ENCODE results near the gene SYT1. TPM values are rescaled to one million over a fixed set of nuclear protein-coding genes. Genes with fewer than 3 reads are reported as not detected.
A peak's percentile ranks its signal among the peaks of the same experiment; 100 is the strongest.

SYT1 gene
- total RNA-seq, 1 donor = not detected

- Histone ChIP-seq H3K4me1 (ENCODE audit: insufficient read depth, low read length) (peaks cover 33% of the 10 kb centered on the region), H3K27me3 (ENCODE audit: insufficient read depth, low read length) (no peaks in the 10 kb centered on the region), H3K9me3 (ENCODE audit: low read depth, low read length) (no peaks in the 10 kb centered on the region), H3K27ac (ENCODE audit: low read depth, low read length) (peak overlapping the region; percentile 72), H3K36me3 (ENCODE audit: insufficient read depth, low read length) (no peaks in the 10 kb centered on the region), H2AFZ (ENCODE audit: low read length) (peak overlapping the region; percentile 77), H3K79me2 (ENCODE audit: insufficient read depth, low read length) (no peaks in the 10 kb centered on the region), H3K4me3 (ENCODE audit: insufficient read depth, low read length) (no peak overlapping the region), H4K20me1 (ENCODE audit: insufficient read depth, low read length) (no peaks in the 10 kb centered on the region), H3K4me2 (ENCODE audit: insufficient read depth, low read length) (peak overlapping the region; percentile 41)
- TF ChIP-seq CTCF (IDR thresholded peaks at IDR 0.05; ENCODE audit: extremely low read depth, low read depth, low read length) = no peak
- DNase-seq (ENCODE audit: insufficient read length, low spot score, missing footprints) = no peak
Measured at GRCh38 chr12:79415746-79416435, 551.3 kb downstream of the SYT1 start.

- H3K9me3 ChIP-seq (ENCODE audit: low read depth, low read length) = no peaks in the 10 kb centered on the region
- peak overlapping the region; percentile 94 for H3K27ac ChIP-seq (ENCODE audit: low read depth, low read length)
- no peaks in the 10 kb centered on the region for H3K79me2 ChIP-seq (ENCODE audit: insufficient read depth, low read length)
- H4K20me1 ChIP-seq (ENCODE audit: insufficient read depth, low read length) = no peaks in the 10 kb centered on the region
- TF ChIP-seq CTCF (IDR thresholded peaks at IDR 0.05; ENCODE audit: extremely low read depth, low read depth, low read length) = peak; percentile 77
- H3K27me3 ChIP-seq (ENCODE audit: insufficient read depth, low read length) = no peaks in the 10 kb centered on the region
- peak; percentile 32 for DNase-seq (ENCODE audit: insufficient read length, low spot score, missing footprints)
- no peak overlapping the region for H3K4me3 ChIP-seq (ENCODE audit: insufficient read depth, low read length)
- no peaks in the 10 kb centered on the region for H3K36me3 ChIP-seq (ENCODE audit: insufficient read depth, low read length)
- H3K4me1 ChIP-seq (ENCODE audit: insufficient read depth, low read length) = peaks cover 70% of the 10 kb centered on the region
- peak overlapping the region; percentile 43 for H3K4me2 ChIP-seq (ENCODE audit: insufficient read depth, low read length)
- peak overlapping the region; percentile 28 for H2AFZ ChIP-seq (ENCODE audit: low read length)
Measured at GRCh38 chr12:79420146-79420618, 555.6 kb downstream of the SYT1 start.

- peak overlapping the region; percentile 94 for H3K27ac ChIP-seq (ENCODE audit: low read depth, low read length)
- no peaks in the 10 kb centered on the region for H3K79me2 ChIP-seq (ENCODE audit: insufficient read depth, low read length)
- no peak for DNase-seq (ENCODE audit: insufficient read length, low spot score, missing footprints)
- H4K20me1 ChIP-seq (ENCODE audit: insufficient read depth, low read length) = no peaks in the 10 kb centered on the region
- H3K4me2 ChIP-seq (ENCODE audit: insufficient read depth, low read length) = no peak overlapping the region
- no peaks in the 10 kb centered on the region for H3K36me3 ChIP-seq (ENCODE audit: insufficient read depth, low read length)
- H3K9me3 ChIP-seq (ENCODE audit: low read depth, low read length) = no peaks in the 10 kb centered on the region
- no peak overlapping the region for H3K4me3 ChIP-seq (ENCODE audit: insufficient read depth, low read length)
- TF ChIP-seq CTCF (IDR thresholded peaks at IDR 0.05; ENCODE audit: extremely low read depth, low read depth, low read length) = no peak
- peaks cover 62% of the 10 kb centered on the region for H3K4me1 ChIP-seq (ENCODE audit: insufficient read depth, low read length)
- H3K27me3 ChIP-seq (ENCODE audit: insufficient read depth, low read length) = no peaks in the 10 kb centered on the region
- H2AFZ ChIP-seq (ENCODE audit: low read length) = no peak overlapping the region
Measured at GRCh38 chr12:79421236-79421740, 556.7 kb downstream of the SYT1 start.

- no peak for DNase-seq (ENCODE audit: insufficient read length, low spot score, missing footprints)
- no peaks in the 10 kb centered on the region for H3K27me3 ChIP-seq (ENCODE audit: insufficient read depth, low read length)
- no peaks in the 10 kb centered on the region for H3K9me3 ChIP-seq (ENCODE audit: low read depth, low read length)
- no peak for TF ChIP-seq CTCF (IDR thresholded peaks at IDR 0.05; ENCODE audit: extremely low read depth, low read depth, low read length)
- peak overlapping the region; percentile 7 for H2AFZ ChIP-seq (ENCODE audit: low read length)
- peaks cover 62% of the 10 kb centered on the region for H3K4me1 ChIP-seq (ENCODE audit: insufficient read depth, low read length)
- H3K36me3 ChIP-seq (ENCODE audit: insufficient read depth, low read length) = no peaks in the 10 kb centered on the region
- no peaks in the 10 kb centered on the region for H3K79me2 ChIP-seq (ENCODE audit: insufficient read depth, low read length)
- peak overlapping the region; percentile 94 for H3K27ac ChIP-seq (ENCODE audit: low read depth, low read length)
- H4K20me1 ChIP-seq (ENCODE audit: insufficient read depth, low read length) = no peaks in the 10 kb centered on the region
- H3K4me2 ChIP-seq (ENCODE audit: insufficient read depth, low read length) = no peak overlapping the region
- H3K4me3 ChIP-seq (ENCODE audit: insufficient read depth, low read length) = no peak overlapping the region
Measured at GRCh38 chr12:79422060-79422812, 557.7 kb downstream of the SYT1 start.

Measured in osteoblast (primary cell).